GM19397 (cell line): ENCODE results near the gene ANAPC15.
"Not testable (repeated sequence)": the region's sequence is repeated elsewhere in the genome, so short reads cannot be mapped to it uniquely, and the experiment has no call there.

ENCODE experiments used
- ATAC-seq: cut with Tn5 transposase; IDR thresholded peaks from one replicate; pipeline ENCODE4 v1.9.1; 2021; ENCODE audit warnings: mild to moderate bottlenecking, moderate library complexity; ENCODE audit not compliant: unreplicated experiment

The ANAPC15 gene

DNA sequence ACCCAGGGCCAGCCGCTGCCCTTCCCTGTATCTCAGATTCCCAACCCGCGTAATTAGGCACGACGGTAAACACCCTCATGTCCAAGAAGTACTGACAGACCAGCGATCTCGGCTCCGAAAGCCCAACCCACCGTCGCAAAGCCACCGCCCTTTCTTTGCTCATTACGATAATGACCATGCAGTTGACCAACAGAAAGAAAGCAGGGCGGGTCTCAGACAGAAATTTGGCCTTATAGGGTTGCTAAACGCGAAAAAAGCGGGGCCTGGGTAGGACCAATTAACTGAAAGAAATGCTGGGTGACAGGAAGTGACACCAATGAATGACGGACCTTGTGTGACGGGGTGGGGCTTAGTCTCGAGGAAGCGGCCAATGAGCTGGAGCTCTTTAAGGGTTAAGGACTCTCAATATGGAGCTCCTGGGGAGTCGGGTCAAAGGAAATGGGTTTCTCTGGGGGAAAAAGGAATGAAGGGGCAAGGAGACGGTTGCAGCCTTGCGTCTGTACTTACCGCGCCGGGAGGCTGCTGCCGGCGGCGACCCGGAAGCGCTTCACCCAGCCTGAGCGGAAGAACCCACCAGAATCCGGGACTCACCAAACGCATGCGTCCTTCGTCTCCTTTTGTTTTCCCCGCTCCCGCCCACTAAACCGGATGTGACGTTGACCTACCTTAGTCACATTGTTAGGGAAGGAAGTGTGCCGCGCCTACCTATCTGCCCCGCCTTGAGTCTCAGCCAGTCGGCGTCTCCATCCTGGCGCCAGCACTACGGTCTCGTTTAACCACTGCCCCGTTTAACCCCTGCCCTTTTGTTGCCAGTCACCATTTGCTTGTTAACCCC, at the start of gene ANAPC15:
TSS of gene ANAPC15 (minus strand) at position 553 of the 835 bp plus-strand sequence. CDS start 1,419 bp downstream, outside the sequence.
- ATAC-seq, result peak; percentile 83

DNA sequence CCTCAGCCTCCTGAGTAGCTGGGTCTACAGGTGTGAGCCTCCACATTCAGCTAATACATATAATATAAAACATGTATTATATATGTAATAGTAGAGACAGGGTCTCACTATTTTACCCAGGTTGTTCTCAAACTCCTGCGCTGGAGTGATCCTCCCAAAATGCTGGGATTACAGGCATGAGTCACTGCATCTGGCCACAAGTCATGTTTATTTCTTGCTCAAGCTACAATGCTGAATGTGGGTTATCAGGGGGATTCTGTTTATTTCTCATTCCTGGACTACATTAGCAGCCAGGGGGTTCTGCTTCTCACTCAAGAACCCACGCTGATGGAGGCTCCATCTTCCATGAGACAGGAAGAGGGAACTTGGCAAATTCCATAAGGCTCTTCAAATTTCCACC, 47.8 kb upstream of the ANAPC15 start:
- no peak for ATAC-seq

DNA sequence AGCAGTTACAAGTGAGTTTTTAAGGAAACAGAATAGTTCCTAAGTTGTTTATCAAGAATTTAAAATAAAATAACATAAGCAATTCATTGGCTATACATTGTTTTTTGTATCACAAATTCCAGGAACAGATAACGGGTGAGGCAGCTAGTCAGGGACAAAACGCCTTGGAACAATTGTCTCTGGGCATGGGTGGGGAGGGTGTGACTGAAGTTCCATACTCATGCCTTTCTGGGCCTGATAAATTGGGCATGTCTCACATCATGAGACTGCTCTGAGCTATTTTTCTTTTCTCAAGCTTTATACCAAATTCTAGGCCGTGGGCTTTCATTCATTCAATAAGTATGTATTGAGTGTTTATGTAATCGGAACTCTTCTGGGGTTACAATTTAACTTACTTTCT, 44.6 kb upstream of the ANAPC15 start:
- no peak for ATAC-seq

DNA sequence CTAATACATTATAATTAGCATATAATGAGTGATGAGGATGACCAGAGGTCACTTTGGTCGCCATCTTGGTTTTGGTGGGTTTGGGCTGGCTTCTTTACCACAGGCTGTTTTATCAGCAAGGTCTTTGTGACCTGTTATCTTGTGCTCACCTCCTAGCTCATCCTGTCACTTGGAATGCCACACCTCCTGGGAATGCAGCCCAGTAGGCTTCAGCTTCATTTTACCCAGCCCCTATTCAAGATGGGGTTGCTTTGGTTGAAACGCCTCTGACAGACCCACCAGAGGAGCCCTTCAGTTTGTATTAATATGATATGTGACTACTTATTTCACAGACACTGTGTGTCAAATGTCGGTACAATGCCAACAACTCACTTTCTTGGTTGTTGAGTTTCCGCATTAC, 43.3 kb upstream of the ANAPC15 start:
- ATAC-seq, result no peak

DNA sequence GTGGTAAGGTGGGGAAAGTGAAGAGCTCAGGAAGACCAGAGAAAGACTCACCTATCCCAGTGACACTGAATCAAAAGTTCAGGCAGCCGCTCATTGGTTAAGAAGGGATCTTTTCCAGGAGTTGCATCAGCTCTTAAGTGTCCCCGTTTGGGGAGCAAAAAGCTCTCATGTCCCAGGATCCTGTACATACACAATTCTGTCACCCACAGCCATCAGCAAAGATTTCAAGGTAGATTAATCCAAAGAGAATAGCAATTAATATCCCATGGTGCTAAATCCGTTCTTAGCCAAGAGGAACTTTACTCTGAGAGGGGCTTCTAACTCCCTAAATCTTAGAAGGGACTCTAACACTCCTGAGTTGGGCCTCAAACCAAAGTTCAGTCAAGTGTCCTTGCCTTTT, 42.3 kb upstream of the ANAPC15 start:
- no peak for ATAC-seq

DNA sequence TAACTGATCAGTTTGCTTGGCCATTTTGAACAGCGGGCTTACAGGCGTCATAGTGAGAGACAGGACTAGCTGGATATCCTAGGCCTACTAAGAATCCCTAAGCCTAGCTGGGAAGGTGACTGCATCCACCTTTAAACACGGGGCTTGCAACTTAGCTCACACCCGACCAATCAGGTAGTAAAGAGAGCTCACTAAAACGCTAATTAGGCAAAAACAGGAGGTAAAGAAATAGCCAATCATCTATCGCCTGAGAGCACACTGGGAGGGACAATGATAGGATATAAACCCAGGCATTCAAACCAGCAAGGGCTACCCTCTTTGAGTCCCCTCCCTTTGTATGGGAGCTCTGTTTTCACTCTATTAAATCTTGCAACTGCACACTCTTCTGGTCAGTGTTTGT, 41.4 kb upstream of the ANAPC15 start:
- ATAC-seq, result not testable (repeated sequence)

DNA sequence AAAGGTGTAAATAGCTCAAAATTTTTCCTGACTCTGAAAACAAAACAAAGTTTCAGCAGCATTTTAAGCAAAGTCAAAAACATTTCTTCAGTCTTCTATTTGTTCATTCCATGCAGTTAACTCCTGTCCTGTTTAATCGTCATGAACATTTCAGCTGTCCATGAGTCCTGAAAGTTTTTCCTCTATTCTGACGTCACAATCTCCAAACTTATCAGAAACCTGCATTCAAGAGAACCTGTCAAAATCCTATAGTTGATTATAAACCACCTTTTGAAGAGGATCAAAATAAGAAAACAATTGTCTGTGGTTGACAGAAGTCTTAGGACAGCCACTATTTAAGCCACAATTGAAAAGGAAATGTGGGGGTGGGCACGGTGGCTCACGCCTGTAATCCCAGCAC, 38.4 kb upstream of the ANAPC15 start:
- ATAC-seq, result no peak

DNA sequence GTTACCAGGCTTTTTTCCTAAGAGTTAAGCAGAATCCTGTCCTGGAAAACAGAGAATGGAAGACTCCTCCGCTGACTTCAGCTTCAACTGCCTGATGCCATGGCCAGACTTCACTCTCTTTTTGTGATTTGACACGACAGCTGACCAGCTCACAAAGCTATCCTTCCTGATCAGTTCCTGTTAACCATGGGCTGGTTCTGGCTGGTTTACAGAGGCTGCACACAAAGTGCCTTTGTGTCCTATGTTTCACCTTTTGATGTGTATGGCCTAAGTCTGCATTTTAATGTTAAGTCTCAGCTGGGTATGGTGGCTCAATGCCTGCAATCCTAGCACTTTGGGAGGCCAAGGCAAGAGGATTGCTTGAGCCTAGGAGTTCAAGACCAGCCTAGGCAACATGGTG, 34.1 kb upstream of the ANAPC15 start:
- ATAC-seq, result no peak

DNA sequence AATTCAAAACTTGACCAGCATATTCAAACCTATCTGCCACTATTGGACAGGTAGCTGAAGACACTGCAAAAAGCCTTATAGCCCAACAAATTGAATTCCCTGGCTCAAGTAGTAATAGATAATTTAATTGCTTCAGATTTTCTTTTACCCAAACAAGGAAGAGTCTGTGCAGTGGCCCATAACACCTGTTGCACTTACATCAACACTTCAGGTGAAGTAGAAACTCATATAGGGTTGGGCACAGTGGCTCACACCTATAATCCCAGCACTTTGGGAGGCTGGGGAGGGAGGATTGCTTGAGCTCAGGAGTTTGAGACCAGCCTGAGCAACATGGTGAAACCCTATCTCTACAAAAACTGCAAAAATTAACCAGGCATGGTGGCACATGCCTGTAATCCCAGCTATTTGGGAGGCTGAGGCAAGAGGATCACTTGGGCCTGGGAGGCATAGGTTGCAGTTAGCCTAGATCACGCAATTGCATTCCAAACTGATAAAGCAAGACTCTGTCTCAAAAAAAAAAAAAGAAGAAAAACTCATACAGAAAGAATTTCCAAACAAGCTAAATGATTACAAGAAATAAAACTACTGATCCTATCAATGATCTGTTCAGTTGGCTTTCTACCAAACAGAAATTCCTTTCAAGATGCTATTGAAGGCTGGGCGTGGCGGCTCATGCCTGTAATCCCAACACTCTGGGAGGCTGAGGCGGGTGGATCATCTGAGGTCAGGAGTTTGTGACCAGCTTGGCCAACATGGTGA, 32.5 kb upstream of the ANAPC15 start:
- ATAC-seq, result no peak

DNA sequence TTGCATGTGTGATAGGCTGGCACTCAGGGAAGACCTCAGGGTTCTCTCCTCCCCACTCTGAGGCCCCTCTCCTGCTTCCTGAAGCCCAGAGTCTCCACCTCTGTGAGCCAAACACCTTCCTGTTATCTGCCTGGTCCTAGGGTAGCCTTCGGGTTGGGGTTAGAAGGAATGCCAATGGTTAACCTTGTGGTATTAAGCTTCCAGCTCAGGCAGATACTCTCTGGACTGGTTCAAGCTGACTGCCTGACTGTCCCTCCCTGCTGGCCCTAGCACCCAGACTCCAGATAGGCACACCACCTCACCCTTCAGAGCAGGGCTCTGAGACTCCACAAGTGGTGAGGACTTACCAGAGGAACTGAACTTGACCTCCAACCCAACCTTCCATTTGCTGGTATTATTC, 30.0 kb upstream of the ANAPC15 start:
- ATAC-seq, result not testable (repeated sequence)

DNA sequence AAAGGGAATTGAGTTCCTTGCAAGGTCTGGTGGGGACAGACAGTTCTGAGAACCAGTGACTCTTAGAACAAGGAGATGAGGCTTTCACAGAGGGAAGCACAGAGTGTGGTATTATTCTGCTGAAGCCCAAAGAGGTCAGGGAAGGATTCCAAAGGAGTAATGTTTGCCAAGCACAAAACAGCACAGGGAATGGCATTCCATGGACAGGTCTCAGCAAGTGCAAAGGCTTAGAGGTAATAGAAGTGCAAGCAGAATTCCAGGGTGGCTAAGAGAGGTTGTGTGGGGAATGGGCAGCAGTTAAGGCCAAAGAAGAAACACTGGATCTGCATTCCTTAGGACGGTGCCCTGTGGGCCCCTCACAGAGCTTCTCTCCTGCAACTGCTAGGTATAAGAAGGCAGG, 29.6 kb upstream of the ANAPC15 start:
- not testable (repeated sequence) for ATAC-seq

DNA sequence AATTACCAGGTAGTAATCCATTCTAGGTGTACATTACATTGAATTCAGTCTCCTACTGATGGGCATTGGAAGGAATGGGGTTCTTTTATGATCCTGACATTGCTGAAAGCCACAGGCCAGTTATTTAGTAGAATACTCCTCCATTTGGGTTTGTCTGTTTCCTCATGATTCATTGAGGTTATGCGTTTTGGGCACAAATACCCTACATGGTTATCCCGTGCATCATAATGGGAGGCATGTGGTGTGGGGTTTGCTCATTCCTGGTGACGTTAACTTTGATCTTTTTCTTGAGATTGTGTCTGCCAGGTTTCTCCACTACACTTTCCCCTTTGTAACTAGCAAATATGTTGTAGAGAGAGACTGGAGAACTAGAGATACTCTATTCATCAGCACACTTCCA, 28.6 kb upstream of the ANAPC15 start:
- ATAC-seq, result no peak

DNA sequence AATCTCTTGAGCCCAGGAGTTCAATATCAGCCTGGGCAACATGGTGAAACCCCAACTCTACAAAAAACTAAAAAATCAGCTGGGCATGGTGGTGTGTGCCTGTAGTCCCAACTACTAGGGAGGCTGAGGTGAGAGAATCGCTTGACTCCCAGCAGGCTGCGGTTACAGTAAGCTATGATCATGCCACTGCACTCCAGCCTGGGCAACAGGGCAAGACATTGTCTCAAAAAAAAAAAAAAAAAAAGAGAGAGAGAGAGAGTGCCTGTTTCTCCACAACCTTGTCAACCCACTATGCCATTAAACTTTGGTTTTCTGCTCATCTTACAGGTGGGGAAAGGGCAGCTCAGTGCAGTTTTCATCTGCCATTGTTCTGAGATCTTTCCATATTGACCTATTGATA, 28.2 kb upstream of the ANAPC15 start:
- ATAC-seq, result no peak

DNA sequence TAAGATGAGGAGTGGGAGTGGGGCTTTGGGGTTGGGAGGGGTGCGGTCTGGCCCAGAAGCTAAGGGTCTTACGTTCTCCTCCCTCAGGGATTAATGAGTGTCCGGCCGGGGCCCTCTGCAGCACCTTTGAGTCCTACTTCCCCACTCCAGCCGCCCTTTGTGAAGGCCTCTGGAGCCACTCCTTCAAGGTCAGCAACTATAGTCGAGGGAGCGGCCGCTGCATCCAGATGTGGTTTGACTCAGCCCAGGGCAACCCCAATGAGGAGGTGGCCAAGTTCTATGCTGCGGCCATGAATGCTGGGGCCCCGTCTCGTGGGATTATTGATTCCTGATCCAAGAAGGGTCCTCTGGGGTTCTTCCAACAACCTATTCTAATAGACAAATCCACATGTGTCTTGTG, 27.0 kb upstream of the ANAPC15 start:
- ATAC-seq, result no peak

DNA sequence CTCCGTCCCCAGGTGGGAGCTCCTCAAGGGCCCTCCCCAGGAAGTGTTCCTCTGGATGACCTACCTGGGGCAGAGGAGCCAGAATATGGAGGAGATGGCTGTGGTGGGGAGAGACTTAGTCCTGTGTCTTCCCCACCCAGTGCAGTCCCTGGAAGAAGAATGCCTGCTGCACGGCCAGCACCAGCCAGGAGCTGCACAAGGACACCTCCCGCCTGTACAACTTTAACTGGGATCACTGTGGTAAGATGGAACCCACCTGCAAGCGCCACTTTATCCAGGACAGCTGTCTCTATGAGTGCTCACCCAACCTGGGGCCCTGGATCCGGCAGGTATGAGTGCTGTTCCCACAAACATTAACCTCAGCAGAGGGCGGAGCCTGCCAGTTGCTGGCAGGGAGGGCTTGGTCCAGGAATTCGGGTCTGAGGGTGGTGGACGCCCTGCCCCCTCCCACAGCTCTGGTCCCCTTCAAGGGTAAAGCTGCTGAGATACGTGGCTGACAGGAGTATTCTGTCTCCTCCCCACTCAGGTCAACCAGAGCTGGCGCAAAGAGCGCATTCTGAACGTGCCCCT, 26.4 kb upstream of the ANAPC15 start:
- no peak for ATAC-seq

DNA sequence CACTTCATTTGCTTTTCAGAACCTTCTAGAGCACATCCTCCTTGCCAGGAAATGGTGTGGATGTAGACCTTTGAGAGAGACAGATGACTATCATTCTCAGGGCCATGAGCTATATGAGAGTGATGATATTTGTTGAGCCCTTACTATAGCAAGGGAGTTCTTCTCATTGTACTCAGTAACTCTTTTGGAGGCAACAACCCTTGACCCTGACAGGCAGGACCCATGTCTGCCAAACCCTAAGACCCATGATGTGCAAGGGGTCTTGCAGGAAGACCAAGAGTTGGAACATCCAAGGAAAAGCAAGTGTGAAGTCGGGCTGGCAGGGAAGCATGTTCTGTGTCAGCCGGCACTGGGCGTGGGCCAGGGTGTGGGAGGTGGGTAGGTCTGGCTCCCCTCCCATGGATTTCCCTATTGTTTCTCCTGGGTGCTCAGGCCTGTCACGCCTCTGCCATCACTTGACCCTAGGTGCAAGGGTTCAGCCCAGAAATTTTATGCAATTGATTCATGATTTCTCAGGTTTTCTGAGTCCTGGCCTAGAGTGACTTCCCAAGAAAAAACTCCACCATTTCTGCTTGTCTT, 24.3 kb upstream of the ANAPC15 start:
- no peak for ATAC-seq

DNA sequence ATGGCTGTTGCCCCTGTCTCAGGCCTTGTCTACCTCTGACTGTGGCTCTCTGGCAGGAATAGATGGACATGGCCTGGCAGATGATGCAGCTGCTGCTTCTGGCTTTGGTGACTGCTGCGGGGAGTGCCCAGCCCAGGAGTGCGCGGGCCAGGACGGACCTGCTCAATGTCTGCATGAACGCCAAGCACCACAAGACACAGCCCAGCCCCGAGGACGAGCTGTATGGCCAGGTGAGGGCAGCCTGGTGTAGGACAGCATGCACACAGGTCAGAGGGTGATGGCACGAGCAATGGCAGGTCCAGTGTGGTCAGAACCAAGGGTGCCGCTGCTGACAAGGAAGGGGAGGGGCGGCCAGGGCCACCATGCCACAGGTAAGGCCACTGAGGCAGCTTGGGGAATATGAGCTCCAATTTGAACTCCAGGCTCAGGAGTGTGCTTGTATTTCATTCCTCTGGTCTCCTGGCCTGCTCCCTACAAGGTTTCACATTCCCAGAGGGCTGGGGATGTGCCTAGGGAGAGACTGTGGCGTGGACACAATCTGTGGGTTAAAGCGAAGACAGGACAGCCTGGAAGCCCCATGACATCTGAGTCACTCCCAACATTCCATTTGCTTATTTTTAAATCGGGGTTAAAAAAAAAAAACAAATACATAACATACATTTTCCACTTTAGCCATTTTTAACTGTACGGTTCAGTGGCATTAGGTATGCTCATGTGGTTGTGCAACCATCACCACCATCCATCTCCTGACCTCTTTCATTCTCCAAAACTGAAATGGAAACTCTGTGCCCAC, 23.6 kb upstream of the ANAPC15 start:
- ATAC-seq, result no peak

DNA sequence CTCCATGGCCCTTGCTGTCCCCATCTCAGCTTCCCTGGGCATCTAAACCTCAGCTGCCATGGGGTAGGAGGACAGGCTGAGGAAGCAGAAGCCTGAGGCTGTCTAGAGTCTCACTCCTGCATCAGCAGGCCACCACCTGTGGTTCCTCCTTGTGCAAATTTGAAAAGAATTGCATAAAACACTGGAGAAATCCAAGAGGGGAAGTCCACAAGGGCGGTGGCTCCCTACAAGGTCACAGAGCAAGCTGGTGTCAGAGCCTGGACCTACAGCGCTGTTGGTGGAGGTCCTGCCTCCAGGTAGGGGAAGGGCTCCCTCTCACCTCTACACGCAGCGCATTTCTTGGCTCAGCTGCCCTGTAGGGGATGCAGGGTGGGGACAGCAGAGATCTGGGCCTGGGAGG, 23.0 kb upstream of the ANAPC15 start, which contains the start of gene FOLR3:
TSS of gene FOLR3 (plus strand) at position 253 of the 400 bp plus-strand sequence. CDS start 228 bp downstream, outside the sequence.
- not testable (repeated sequence) for ATAC-seq

DNA sequence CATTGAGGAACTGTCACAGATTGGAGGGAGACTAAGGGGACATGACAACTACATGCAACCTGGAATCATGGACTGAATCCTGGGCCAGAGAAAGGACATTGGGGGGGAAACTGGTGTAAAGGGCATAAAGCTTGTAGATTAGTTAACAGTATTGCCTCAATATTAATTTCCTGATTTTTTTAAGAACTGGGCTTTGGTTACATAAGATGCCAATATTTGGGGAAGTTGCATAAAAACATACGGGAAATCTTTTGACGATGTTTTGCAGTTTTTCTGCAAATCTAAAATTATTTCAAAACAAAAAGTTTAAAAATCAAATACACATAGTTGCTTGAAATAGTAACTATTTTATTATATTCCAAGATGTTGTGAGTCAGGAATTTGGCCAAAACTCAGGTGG, 20.2 kb upstream of the ANAPC15 start:
- no peak for ATAC-seq

DNA sequence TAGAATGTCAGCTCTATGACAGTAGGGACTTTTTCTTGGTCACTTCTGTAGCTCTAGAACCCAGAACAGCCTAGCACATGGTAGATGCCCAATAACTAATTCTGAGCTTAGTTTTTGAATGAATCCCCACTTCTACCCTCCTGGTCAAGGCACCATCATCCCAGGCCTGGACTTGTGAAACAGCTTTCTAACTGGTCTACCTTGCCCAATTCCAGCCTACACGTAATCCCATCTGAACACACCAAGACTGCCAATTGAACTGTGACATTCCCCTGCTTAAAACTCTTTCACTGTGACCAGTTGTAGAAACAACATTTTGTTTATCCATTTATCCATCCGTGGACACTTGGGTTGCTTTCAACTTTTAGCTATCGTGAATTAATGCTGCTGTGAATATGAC, 16.9 kb upstream of the ANAPC15 start:
- no peak for ATAC-seq

DNA sequence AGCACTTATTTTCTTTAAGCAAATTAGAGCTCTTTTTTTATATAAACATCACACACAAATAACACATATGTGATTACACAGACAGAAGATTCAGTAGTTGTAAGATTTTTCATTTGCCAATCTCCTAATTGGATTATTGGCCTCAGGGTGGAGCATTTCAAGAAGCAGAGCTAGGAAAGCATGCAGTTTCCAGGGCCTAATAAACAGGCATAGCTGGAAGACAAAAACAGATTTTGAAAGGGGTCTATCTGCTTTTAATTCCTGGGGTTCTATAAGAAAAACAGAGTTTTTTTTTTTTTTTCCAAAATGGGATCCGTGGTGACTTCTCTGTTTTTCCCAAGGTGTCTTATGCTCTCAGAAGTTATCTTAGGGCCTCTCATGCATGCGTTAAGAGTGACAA, 15.4 kb upstream of the ANAPC15 start:
- no peak for ATAC-seq
